Mucosa of gallbladder (tissue), 1 donor: ENCODE measurements around the gene IL17RD. TPM values are rescaled to one million over a fixed set of nuclear protein-coding genes. Genes with fewer than 3 reads are reported as not detected.

Experiments
- DNase-seq: peaks from one replicate; pipeline ENCODE4 v3.0.0-alpha.2; 2020; ENCODE audit warnings: low spot score
- total RNA-seq: library from RNA; stranded (reverse); gene quantifications from one replicate; pipeline ENCODE4 v1.2.1, GENCODE V29; 2021
- donor health status: DM: no; HTN: no; CAD: no.

The IL17RD gene
- total RNA-seq, 1 donor from 2014 or later, result 11.7 TPM

DNA sequence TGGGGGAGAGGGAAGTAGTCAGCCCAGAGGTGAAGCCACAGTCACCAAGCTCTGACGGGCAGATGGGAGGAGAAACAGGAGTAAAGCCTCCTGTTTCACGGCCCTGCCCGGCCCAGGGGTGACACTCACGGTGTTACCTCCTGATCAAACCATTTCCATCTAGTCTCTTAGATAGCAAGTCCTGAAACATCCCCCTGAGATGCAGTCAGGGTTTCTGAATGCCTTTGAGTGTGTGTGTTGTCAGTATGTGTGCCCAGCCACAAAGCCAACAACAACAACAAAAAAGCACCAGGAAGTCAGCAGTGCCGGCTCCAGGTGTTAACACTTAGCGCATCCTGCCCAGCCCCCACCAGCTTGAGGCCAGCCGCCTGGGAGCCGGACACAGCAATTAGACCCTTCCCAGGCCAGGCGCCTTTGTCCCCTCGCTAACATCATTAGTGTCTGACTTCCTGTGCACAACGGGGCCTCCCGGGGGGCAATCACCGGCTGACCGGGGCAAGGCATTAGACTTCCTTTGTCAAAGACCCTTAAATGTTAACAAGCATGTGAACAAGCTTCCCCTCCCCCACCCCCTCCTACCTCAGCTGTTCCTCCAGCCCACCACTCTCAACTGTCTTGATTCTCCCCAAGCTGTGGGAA, 34.5 kb downstream of the IL17RD start:
- DNase-seq, result no peak

DNA sequence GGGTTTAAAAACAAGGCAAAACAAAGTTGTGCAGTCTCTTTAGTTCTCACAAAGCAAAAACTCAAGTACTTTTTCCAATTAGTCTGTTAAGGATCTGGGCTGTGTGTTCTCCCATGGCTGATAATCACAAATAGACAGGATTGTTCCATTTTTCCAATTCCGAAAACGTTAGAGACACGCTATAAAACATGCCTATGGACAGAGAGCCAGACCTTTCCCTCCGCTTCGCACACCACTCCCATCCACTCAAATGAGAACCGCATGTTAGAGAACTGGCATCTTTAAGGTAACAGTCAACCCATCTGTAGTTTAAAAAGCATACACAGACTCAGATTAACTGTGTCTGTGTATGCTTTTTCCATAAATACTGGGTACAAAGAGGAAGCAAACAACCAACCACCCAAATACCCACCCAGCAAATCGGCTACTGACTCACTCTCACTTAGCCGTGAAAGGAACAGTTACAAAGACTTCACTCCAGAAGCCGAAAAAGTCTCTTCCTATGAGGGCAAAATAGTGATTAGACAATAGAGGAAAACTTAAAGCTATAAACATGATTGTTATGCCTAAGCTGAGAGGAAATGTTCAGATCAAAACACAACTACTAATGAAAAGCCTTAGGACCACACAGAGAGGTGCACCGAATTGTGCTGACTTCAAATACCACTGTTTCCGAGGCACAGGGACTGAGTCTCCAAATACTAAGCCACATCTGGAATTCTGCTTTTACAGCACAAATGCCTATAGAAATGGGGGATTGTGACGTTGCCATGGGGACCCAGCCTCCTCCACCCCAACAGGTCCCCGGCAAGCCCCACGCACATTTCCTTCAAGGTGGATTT, 36.1 kb downstream of the IL17RD start:
- DNase-seq, result no peak

DNA sequence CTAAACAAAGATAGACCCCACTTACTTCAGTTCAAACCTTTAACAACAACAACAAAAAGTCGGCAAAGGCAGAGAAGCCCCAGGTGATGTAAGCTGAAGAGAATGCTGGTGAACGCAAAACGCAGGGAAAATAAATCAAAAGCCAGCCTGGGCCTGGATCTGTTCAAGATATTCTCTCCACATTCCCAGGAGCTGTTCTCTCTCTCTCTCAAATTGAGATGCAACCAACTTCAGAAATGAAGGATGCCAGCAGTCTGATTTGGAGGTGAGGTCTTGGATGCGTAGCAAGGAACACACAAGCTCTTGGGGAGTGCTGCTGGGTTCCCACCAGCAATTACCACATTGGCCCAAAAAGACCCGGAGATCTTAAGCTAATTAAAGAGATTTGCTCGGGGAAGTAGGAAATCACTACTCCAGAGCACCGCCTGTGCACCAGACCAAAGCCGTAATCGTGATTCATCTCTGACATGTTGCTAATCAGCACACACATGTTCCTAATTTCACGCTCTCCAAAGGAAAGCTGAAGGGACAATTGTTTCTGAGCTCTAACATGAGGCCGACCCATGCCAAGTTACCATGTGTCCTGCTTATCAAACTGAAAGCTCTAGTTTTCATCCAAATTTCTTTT, 37.1 kb downstream of the IL17RD start:
- no peak for DNase-seq

DNA sequence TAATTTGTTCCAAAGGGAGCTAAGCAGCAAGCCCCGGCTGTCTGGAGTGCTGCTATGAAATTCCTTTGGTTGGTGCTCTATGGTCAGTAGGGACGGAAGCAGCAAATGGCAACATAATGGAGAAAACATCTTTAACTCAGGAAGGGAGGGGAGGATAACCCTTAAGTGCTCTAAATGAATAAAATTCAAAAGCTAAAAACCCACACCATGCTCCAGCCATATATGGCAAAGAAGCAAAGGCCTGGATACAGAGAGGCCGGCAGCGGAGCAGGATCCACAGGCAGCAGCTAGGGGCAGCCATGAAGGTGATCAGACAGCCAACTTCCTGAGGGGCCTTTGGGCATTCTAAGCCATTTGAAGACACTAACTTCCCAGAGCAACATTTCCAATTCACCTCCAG, 38.9 kb downstream of the IL17RD start:
- DNase-seq, result no peak

- DNase-seq, result no peak
Measured at GRCh38 chr3:57120451-57121174, 44.5 kb downstream of the IL17RD start.

DNA sequence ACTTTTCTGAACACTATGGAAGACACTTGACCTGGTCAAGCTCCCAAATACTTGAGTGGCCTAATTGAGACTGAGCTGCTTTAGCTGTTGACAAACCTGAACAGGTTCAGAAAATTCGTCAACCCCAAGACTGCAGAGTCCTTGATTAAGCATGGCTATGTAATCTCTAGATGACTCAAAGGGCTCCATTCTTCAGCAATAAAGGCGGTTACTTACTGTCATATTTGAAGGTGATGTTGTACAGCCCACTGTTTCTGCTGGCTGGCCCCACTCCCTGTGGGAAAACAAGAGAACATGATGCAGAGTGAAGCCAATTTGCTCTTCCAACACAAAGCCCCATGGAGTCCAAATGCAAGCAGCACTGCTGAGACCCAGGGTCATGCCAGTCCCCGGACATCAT, 45.1 kb downstream of the IL17RD start:
- DNase-seq, result no peak

GRCh38 chr3:57118254-57118653, 46.9 kb downstream of the IL17RD start:
- DNase-seq, result no peak

DNA sequence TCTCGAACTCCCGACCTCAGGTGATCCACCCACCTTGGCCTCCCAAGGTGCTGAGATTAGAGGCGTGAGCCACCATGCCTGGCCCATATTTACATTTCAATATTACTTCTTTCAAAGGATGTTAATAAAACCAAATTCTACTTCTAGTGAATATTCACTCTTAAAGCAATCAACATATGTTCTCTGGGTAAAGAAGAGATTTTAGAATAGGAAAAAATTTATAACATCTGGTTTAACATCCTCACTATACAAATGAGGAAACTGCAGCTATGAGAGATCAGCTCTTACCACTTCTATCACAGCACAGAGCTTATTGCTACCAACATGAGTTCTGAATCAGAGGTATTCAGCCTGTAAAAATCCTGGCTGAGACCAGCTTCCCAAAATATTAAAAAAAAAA, 48.7 kb downstream of the IL17RD start:
- no peak for DNase-seq

GRCh38 chr3:57112206-57112605, 52.9 kb downstream of the IL17RD start:
- DNase-seq, result no peak

- DNase-seq, result no peak
Measured at GRCh38 chr3:57110798-57111197, 54.4 kb downstream of the IL17RD start.

DNA sequence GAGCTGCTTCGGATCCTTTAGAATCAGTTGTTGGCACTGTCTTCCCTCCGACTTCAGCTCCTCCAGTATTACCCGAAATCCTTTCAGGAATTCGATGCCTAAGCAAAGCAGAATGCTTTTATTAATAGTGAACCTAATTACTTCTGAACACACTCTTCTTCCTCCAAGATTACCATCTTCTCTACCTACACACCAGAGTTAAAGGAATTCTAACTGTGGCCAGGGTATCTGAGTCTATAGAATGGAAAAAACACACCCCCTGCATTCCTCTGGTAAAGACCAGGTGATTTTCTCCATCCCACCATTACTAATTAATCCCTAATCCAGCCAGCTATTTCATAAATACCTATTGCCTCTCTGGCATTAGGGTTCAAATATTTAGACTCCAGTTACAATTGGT, 54.9 kb downstream of the IL17RD start:
- no peak for DNase-seq

GRCh38 chr3:57109437-57110199, 55.5 kb downstream of the IL17RD start:
- DNase-seq, result no peak

DNA sequence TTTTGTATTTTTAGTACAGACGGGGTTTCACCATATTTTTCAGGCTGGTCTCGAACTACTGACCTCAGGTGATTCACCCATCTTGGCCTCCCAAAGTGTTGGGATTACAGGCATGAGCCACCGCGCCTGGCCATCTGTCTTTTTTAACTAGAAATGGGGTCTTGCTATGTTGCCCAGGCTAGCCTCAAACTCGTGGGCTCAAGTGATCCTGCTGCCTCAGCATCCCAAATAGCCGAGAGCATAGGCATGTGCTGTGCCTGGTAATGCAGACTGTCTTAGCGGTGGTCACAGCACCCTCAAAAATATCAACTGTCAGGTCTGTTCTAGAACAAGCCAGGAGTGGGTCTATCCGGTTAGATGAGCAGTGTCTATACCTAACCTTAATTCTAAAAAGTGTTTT, 56.5 kb downstream of the IL17RD start:
- no peak for DNase-seq

DNA sequence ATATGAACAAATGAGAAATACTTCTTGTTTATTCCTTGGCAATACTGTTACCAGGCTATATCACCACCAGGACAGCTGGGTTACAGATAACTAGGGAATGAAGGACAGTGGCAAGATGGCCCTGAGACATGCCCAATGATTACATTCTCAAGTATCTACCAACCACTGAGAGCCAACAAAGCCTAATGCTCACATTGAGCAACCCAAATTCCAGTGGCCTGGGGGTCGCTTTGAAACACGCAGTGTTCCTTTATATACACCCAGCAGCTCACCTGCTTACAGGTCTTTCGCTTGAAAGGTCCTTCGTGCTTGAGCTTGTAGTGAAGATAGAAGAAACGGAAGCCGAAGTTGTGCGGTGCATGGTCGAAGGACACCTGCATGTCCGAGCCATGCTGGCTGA, 59.6 kb downstream of the IL17RD start:
- no peak for DNase-seq

- DNase-seq, result peak; percentile 82
Measured at GRCh38 chr3:57100046-57100695, 65.0 kb downstream of the IL17RD start.

DNA sequence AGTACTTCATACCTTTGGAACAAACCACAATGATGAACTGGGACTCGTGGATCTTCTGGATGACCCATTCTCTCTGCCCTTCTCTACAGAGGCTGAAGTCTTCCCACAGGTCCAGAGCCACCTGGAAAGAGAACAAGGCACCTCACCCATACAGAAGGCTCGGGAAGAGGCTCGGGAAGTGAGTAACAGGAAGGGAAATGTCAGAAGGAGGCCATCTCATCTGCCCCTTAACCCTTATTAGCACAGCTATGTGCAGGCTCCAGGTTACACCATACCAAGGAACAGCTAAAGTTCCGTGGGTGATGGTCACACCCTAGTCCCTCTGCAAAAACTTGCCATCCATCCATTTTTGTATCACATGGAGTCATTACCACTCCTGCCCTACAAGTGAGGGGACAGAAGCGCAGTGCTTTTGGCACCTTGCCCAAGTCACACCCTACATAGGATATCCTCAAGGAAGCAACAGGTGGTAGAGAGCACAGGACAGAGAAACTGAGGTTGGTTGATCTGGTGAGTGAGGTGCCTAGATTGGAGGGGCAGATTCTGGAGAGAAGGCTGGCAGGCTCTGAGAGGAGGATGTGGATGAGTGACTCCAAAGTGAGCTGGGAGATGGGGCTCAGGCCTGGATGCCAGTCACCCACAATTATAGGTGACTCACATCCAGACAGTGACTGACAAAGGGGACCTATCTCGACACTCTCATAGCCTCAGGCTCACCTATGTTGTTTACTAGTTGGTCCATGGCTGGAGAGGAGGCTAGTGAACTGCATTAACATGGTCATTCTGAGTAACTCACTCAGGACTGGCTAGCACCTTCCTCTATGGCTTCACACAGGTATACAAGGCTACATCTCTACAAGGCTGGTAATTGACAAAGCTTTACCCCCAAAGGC, 66.5 kb downstream of the IL17RD start:
- no peak for DNase-seq

- no peak for DNase-seq
Measured at GRCh38 chr3:57097536-57097935, 67.6 kb downstream of the IL17RD start.

- no peak for DNase-seq
Measured at GRCh38 chr3:57095363-57095762, 69.8 kb downstream of the IL17RD start.

DNA sequence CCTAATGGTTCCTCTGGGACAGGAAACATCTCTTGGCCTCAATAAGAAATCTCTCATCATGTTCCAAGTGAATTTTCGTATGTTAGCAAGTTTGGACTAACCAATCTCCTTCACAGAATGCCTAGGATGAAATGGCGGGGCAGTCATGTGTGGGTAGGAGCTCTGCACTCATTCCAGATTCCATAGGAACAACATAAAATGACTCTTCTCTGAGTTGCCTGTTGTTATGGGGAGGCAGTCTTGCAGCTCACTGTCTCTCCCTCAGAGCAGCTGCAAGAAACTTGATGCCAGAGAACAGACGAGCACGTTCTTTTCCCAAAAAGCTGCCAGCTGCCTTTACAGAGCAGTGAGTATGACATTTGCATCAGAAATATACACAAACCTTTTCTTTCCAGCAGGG, 70.6 kb downstream of the IL17RD start:
- DNase-seq, result no peak

DNA sequence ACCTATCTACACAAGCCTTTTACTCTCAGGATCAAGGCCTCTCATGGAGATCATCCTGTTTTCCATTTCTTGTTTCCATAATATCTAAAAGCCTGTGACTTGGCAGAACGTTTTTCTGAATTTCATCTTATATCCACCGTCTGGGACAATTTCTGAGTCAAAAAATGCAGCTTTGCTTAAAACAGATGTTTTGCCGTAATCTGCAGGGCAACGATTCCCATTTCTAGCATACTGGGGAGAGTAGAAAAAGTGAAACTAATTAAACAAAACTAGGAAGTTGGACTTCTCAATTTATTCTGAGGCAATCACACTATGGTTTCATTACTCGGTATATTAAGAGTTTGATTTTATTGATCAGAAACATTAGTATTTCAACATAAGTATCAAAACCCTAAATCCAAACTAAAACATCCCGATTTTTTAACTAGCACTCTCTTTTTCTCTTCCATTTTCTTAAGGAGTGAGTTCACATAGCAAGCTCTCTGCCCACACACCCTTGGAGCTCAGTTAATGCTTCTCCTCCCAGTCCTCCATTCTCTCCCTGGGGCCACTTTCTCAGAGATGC, 71.1 kb downstream of the IL17RD start:
- no peak for DNase-seq
